Nephron (organoid): ENCODE results near the gene ALDH16A1.

Experiments used
- H3K27ac Mint-ChIP-seq, 3 experiments: 2 replicates each; pipeline ENCODE4 v1.8.0; 2020; ENCODE audit warnings: mixed read lengths in 3 of 3, mild to moderate bottlenecking in 2 of 3, moderate library complexity in 1 of 3
- H3K27me3 Mint-ChIP-seq: 2 replicates; pipeline ENCODE4 v1.8.0; 2021; ENCODE audit warnings: low read depth, mild to moderate bottlenecking, moderate library complexity, mixed read lengths
- H3K36me3 Mint-ChIP-seq: 2 replicates; pipeline ENCODE4 v1.8.0; 2020; ENCODE audit warnings: low read depth, mixed read lengths
- H3K4me1 Mint-ChIP-seq: 2 replicates; pipeline ENCODE4 v1.8.0; 2020; ENCODE audit warnings: mixed read lengths
- H3K4me3 Mint-ChIP-seq, 3 experiments: 2 replicates each; pipeline ENCODE4 v1.8.0; 2020; ENCODE audit warnings: mild to moderate bottlenecking in 3 of 3, mixed read lengths in 3 of 3, moderate library complexity in 2 of 3
- H3K9me3 Mint-ChIP-seq: 2 replicates; pipeline ENCODE4 v1.8.0; 2020; ENCODE audit warnings: mixed read lengths
- TF ChIP-seq, protein P1 (sequence below), 3 experiments: fragments of 200-600 bp; sonication (generic); IDR thresholded peaks; one replicate each; pipeline ENCODE4 v1.5.0; 2021; ENCODE audit warnings: antibody characterized with exemption in 3 of 3; ENCODE audit not compliant: unreplicated experiment in 3 of 3

Gene ALDH16A1

DNA sequence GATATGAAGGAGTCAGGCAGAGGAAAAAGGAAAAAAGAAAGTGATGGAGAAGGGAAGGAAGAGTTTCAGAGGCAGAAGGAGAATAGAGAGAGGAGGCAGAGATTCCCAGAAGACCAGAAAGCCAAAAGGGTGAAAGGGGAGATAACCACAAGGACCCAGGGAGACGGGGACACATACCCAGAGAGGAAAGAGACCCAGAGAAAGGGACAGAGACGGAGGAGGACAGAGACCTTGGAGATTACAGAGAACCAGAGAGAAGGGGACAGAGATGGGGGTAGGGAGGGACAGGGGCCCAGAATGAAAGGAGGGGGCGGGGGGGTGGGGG lies 31.2 kb upstream of the ALDH16A1 start:
- H3K9me3 Mint-ChIP-seq: peaks cover 3% of the 10 kb centered on the region
- peaks cover 93% of the 10 kb centered on the region for H3K27me3 Mint-ChIP-seq
- H3K27ac Mint-ChIP-seq: no peak overlapping the region
- H3K4me3 Mint-ChIP-seq: peak overlapping the region in 2 of 3 experiments; percentile 24 to 29
- H3K4me1 Mint-ChIP-seq: peaks cover 48% of the 10 kb centered on the region
- TF ChIP-seq, protein P1, sequence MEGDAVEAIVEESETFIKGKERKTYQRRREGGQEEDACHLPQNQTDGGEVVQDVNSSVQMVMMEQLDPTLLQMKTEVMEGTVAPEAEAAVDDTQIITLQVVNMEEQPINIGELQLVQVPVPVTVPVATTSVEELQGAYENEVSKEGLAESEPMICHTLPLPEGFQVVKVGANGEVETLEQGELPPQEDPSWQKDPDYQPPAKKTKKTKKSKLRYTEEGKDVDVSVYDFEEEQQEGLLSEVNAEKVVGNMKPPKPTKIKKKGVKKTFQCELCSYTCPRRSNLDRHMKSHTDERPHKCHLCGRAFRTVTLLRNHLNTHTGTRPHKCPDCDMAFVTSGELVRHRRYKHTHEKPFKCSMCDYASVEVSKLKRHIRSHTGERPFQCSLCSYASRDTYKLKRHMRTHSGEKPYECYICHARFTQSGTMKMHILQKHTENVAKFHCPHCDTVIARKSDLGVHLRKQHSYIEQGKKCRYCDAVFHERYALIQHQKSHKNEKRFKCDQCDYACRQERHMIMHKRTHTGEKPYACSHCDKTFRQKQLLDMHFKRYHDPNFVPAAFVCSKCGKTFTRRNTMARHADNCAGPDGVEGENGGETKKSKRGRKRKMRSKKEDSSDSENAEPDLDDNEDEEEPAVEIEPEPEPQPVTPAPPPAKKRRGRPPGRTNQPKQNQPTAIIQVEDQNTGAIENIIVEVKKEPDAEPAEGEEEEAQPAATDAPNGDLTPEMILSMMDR (IDR thresholded peaks at IDR 0.05; ENCODE audit: unreplicated experiment in 3 of 3): no peak
- H3K36me3 Mint-ChIP-seq: no peaks in the 10 kb centered on the region

DNA sequence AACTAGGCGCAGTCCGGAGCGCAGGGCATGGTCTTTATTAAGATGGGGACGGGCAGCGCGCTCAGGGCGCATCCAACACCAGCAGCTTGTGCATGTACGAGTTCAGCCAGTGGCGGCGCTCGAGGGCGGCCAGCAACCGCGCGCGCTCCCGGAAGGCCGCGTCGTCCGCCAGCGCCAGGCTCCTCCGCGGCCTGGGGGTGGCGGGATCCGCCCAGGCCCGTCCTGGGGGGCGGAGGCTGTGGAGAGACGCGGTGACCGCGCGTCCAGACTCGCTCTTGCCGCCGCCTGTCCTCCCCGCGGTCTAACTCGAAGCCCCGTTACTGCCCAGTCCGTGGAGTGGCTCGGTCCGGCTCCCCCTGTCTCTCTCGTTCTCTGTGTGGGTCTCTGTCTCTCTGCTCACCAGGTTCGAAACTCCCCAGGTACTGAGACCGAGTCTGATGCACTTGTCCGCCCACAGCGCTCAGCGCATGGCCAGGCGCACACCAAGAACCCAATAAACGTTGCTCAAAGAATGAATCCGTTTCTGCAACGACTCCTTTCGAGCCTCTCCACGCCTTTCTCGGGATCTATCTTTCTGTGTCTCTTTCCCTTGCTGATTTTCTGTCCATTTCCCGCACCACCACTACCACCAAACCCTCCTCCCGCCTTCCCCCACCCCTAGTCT lies 30.5 kb upstream of the ALDH16A1 start:
- Mint-ChIP-seq H3K4me3 (peak overlapping the region; percentile 67 to 75 (median 70)), H3K9me3 (peaks cover 3% of the 10 kb centered on the region), H3K4me1 (peaks cover 49% of the 10 kb centered on the region), H3K36me3 (no peaks in the 10 kb centered on the region), H3K27ac (no peak overlapping the region), H3K27me3 (peaks cover 96% of the 10 kb centered on the region)
- TF ChIP-seq, protein P1 (IDR thresholded peaks at IDR 0.05; ENCODE audit: unreplicated experiment in 3 of 3): peak; percentile 23 to 56 (median 49)

DNA sequence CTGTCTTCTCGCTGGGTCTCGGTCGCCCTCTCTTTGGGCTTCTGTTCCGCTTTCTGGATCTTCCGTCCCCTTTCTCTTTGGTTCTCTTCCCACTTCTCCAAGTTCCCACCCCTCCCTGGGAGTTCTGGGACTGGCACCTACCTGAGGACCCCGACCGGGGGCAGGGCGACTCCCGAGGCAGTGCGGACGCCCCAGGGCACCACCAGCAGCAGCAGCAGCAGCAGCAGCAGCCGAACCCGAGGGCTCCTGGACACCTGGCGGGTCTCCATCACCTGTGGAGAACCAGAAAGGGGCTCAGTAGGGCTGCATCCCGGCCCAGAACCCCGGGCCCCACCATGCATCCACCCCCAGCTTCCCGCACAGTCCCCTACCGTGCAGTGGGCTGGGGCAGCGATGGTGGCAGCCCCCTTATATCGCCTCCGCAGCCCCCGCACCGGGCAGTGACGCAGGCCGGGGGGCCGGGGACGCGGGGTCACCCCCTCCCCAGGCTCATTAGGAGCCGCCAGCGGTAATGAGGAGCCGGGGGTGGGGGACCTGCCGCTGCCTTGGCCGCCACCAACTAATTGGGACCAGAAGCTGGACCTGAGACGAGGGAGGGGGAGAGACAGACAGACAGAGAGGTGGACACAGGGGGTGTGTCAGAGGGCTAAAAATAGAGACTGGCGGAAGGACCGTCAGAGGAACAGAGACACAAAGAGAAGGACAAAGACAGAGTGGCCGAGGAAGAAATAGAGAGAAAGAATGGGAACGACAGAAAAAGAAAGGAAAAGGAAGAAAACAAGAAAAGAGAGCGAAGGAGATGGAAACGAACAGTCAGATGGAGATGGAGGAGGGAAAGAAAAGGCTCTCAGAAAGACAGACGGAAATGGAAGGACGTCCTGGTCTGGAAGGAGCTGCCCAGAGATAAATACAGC lies 29.7 kb upstream of the ALDH16A1 start, which contains the start of gene PTH2:
TSS of gene PTH2 (minus strand) at position 371 of the 914 bp plus-strand sequence. CDS start at position 269, 102 bp downstream.
- Mint-ChIP-seq H3K27ac (peak within 1 kb of the TSS in 1 of 3 experiments; percentile 8), H3K4me3 (peak within 1 kb of the TSS; percentile 67 to 75 (median 70)), H3K9me3 (peaks cover 3% of the 10 kb centered on the region), H3K36me3 (no peaks in the 10 kb centered on the region), H3K27me3 (peaks cover 100% of the 10 kb centered on the region), H3K4me1 (peaks cover 46% of the 10 kb centered on the region)
- TF ChIP-seq, protein P1 (IDR thresholded peaks at IDR 0.05; ENCODE audit: unreplicated experiment in 3 of 3): no peak

DNA sequence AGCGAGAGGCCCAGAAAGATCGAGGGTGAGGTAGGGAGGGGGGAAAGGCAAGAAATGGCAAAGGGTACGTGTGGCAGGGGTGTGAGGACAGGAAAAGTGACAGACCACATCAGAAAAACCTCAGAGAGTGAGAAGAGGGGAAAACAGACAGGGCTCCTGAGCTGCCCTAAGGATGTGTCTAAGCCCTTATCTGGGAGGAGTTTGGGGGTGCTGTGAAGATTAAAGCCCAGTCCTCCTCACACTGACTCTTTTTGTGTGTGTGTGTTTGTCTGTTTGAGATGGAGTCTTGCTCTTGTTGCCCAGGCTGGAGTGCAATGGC lies 29.1 kb upstream of the ALDH16A1 start:
- no peaks in the 10 kb centered on the region for H3K36me3 Mint-ChIP-seq
- peak overlapping the region; percentile 14 to 41 (median 41) for H3K4me3 Mint-ChIP-seq
- peak overlapping the region in 1 of 3 experiments; percentile 8 for H3K27ac Mint-ChIP-seq
- TF ChIP-seq, protein P1 (IDR thresholded peaks at IDR 0.05; ENCODE audit: unreplicated experiment in 3 of 3): no peak
- H3K9me3 Mint-ChIP-seq: peaks cover 3% of the 10 kb centered on the region
- H3K27me3 Mint-ChIP-seq: peaks cover 100% of the 10 kb centered on the region
- peaks cover 51% of the 10 kb centered on the region for H3K4me1 Mint-ChIP-seq

DNA sequence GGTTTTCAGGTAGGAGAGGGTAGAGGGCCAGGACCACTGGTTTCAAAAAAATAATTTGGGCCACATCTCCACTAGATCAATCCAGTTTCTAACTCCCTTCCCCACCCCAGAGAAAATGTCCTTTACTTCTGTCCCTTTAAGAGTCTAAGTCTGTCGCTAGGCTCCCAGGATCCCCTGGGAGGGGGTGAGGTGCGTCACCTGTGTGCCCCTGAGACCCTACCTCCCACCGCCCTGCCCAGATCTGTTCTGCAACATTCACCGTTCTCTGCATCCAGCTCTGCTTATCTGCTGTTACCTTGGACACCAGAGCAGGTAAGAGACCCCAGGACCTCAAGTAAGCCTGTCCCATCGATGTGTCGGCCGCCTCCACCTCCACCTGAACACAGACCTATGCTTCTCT lies 27.8 kb upstream of the ALDH16A1 start, which contains the start of gene GFY:
TSS of gene GFY (plus strand) at position 211 of the 400 bp plus-strand sequence. CDS start 1,043 bp downstream, outside the sequence.
- H3K4me1 Mint-ChIP-seq: peaks cover 46% of the 10 kb centered on the region
- TF ChIP-seq, protein P1 (IDR thresholded peaks at IDR 0.05; ENCODE audit: unreplicated experiment in 3 of 3): no peak
- no peaks in the 10 kb centered on the region for H3K36me3 Mint-ChIP-seq
- H3K9me3 Mint-ChIP-seq: peaks cover 7% of the 10 kb centered on the region
- H3K4me3 Mint-ChIP-seq: peak within 1 kb of the TSS in 1 of 3 experiments; percentile 7
- no peak within 1 kb of the TSS for H3K27ac Mint-ChIP-seq
- peaks cover 100% of the 10 kb centered on the region for H3K27me3 Mint-ChIP-seq
